Naive thymus-derived CD8-positive, alpha-beta T cell (primary cell): ENCODE measurements around the gene YBX1. TPM values are rescaled to one million over a fixed set of nuclear protein-coding genes. Genes with fewer than 3 reads are reported as not detected.
A peak's percentile ranks its signal among the peaks of the same experiment; 100 is the strongest.
"Not testable (repeated sequence)": the region's sequence is repeated elsewhere in the genome, so short reads cannot be mapped to it uniquely, and the experiment has no call there.

Source experiments
- ATAC-seq, 2 donors: fragments of 150-1000 bp; cut with Tn5 transposase in 1 of 2; sonication (Bioruptor Pico), chemical (Tn5 transposase) in 1 of 2; 1 replicate in 1 of 2; 2 replicates in 1 of 2; pipeline ENCODE4 v1.10.0; 2021; ENCODE audit warnings: mild to moderate bottlenecking in 2 of 2, moderate library complexity in 2 of 2
- POLR2A ChIA-PET: fragments of 350-600 bp; sonication (Branson Sonifier 250); formaldehyde crosslinking; loops from one replicate; lab custom pipeline; 2021; ENCODE audit warnings: antibody characterized with exemption; lab: Charles Lee
- DNase-seq, 10 donors: peaks; one replicate each; pipeline versions ENCODE4 v3.0.0 to v3.0.0-alpha.2; 2020 to 2022
- H3K27ac Mint-ChIP-seq, 10 donors: one replicate each; pipeline ENCODE4 v1.8.0; 2020 to 2022; ENCODE audit warnings: mild to moderate bottlenecking in 10 of 10, mixed read lengths in 10 of 10, moderate library complexity in 4 of 10, inconsistent platforms in 1 of 10
- H3K27me3 Mint-ChIP-seq, 5 donors: one replicate each; pipeline ENCODE4 v1.8.0; 2021 to 2022; ENCODE audit warnings: mixed read lengths in 5 of 5
- H3K36me3 Mint-ChIP-seq, 3 donors: one replicate each; pipeline ENCODE4 v1.8.0; 2020 to 2022; ENCODE audit warnings: mixed read lengths in 3 of 3, mild to moderate bottlenecking in 2 of 3, inconsistent platforms in 1 of 3
- H3K4me1 Mint-ChIP-seq, 4 donors: one replicate each; pipeline ENCODE4 v1.8.0; 2021 to 2022; ENCODE audit warnings: mixed read lengths in 4 of 4
- H3K4me3 Mint-ChIP-seq, 10 donors: one replicate each; pipeline ENCODE4 v1.8.0; 2020 to 2022; ENCODE audit warnings: mild to moderate bottlenecking in 10 of 10, mixed read lengths in 10 of 10, moderate library complexity in 6 of 10, inconsistent platforms in 1 of 10
- H3K9me3 Mint-ChIP-seq, 9 donors: one replicate each; pipeline ENCODE4 v1.8.0; 2020 to 2022; ENCODE audit warnings: mixed read lengths in 9 of 9, mild to moderate bottlenecking in 3 of 9, inconsistent platforms in 1 of 9, moderate library complexity in 1 of 9
- polyA plus RNA-seq, 3 donors: library from polyadenylated mRNA; unstranded; fragments of 300-500 nt; fragmentation: Illumina TruSeq; gene quantifications; one replicate each; pipeline ENCODE4 v1.2.3, GENCODE V29; 2021
- total RNA-seq, 8 experiments: library from RNA in 2 of 8; stranded (reverse) in 2 of 8; gene quantifications; one replicate each; pipeline ENCODE4 v1.2.3 and lab custom pipeline; 2021 to 2026

YBX1 gene
- total and polyA plus RNA-seq, 5 experiments from 2014 or later: 80.5 to 319 (median 89.2) TPM

DNA sequence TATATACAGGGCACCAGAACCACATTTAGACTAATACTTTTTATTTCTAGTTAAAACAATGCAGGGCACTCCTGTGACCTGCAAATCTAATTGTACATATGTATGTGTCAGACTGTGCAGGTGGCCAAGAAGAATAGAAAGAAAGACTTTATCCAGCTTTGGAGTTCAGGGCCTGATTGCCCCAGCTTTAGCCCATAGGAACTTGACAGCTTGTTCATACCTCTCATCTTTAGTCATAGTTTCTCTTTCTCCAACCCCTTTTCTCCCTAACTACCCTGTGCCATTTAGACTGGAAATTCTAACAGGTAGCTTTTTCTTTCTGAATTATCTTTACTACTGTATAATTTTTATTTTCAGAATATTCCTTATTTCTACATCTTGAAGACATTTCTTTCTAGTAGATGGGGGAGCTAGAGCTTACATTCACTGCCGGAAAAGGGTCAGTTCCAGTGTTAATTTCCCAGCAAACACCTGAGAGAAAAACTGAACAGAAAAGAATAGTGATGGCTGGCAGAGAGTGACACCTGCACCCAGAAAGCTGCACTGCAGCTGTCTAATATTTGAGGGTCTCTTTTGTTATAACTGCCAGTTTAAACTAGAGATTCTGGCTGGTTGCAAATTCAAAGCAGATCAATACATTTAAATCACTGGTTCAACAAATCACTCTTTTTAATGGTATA lies 8.4 kb downstream of the YBX1 start:
- H3K36me3 Mint-ChIP-seq: peaks cover 0 to 57% (median 8%) of the 10 kb centered on the region in 3 donors
- POLR2A ChIA-PET: interaction anchor here (2.1 kb wide), 1 partner anchor 9 kb away, joined by 9 read pairs; the partner anchor contains the start of gene YBX1
- DNase-seq (no peak), ATAC-seq (peak; percentile 26 to 61)
- no peaks in the 10 kb centered on the region for H3K27me3 Mint-ChIP-seq
- peak overlapping the region in 8 of 10 donors; percentile 1 to 37 (median 14) for H3K4me3 Mint-ChIP-seq
- H3K9me3 Mint-ChIP-seq: no peaks in the 10 kb centered on the region
- H3K27ac Mint-ChIP-seq: peak overlapping the region in 5 of 10 donors; percentile 24 to 74 (median 63)
- peaks cover 27 to 93% (median 89%) of the 10 kb centered on the region in 4 donors for H3K4me1 Mint-ChIP-seq

DNA sequence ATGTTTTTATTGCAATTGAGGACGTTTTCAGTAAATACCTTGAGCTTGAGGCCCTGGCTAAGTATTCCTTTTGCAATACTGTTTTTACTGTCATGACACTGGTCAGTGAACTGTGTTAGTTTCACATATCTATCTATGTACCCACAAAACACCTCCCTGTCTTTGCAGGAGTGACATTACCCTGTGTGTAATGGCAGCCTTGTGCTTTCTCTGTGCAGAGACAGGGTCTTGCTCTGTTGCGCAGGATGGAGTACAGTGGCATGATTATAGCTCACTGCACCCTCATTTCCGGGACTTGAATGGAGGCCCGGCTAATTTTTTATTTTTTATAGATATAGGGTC lies 8.9 kb downstream of the YBX1 start:
- H3K9me3 Mint-ChIP-seq: no peaks in the 10 kb centered on the region
- no peaks in the 10 kb centered on the region for H3K27me3 Mint-ChIP-seq
- no peak for DNase-seq
- peak overlapping the region in 7 of 10 donors; percentile 1 to 37 (median 11) for H3K4me3 Mint-ChIP-seq
- no peak for ATAC-seq
- H3K27ac Mint-ChIP-seq: peak overlapping the region in 4 of 10 donors; percentile 54 to 63 (median 58)
- peaks cover 0 to 62% (median 8%) of the 10 kb centered on the region in 3 donors for H3K36me3 Mint-ChIP-seq
- POLR2A ChIA-PET: interaction anchor here (2.1 kb wide), 1 partner anchor 9 kb away, joined by 9 read pairs; the partner anchor contains the start of gene YBX1
- H3K4me1 Mint-ChIP-seq: peaks cover 30 to 92% (median 89%) of the 10 kb centered on the region in 4 donors

GRCh38 chr1:42692461-42692860 lies 10.2 kb downstream of the YBX1 start:
- peak overlapping the region in 5 of 10 donors; percentile 11 to 55 (median 21) for H3K4me3 Mint-ChIP-seq
- no peak for ATAC-seq
- DNase-seq: no peak
- no peaks in the 10 kb centered on the region for H3K9me3 Mint-ChIP-seq
- POLR2A ChIA-PET: no interaction called here
- H3K36me3 Mint-ChIP-seq: peaks cover 0 to 67% (median 10%) of the 10 kb centered on the region in 3 donors
- H3K4me1 Mint-ChIP-seq: peaks cover 30 to 79% (median 78%) of the 10 kb centered on the region in 4 donors
- H3K27ac Mint-ChIP-seq: peak overlapping the region in 8 of 10 donors; percentile 11 to 87 (median 39)
- no peaks in the 10 kb centered on the region for H3K27me3 Mint-ChIP-seq

DNA sequence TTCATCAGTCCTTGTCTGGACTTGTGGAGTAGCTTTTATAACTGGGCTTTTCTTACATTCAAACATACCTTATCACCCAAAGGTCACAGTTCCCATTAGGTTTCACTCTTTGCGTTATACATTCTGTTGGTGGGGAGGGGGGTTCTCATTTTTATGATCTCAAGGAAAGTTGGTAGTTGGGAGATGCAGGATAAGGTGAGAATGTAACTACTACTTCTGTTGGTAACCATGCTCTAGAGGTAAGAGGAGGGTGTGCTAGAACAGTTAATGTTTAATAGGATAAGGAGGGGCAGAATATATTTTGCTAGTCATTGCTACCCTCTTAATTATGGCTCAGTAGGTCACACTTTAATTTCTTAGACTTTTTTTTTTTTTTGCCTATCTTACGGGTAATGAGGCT lies 10.7 kb downstream of the YBX1 start:
- H3K9me3 Mint-ChIP-seq: no peaks in the 10 kb centered on the region
- peaks cover 26 to 75% (median 73%) of the 10 kb centered on the region in 4 donors for H3K4me1 Mint-ChIP-seq
- H3K36me3 Mint-ChIP-seq: peaks cover 0 to 67% (median 9%) of the 10 kb centered on the region in 3 donors
- H3K27ac Mint-ChIP-seq: peak overlapping the region in 7 of 10 donors; percentile 19 to 87 (median 45)
- H3K27me3 Mint-ChIP-seq: no peaks in the 10 kb centered on the region
- ATAC-seq: no peak
- DNase-seq: no peak
- H3K4me3 Mint-ChIP-seq: peak overlapping the region in 5 of 10 donors; percentile 5 to 55 (median 21)
- POLR2A ChIA-PET: no interaction called here

DNA sequence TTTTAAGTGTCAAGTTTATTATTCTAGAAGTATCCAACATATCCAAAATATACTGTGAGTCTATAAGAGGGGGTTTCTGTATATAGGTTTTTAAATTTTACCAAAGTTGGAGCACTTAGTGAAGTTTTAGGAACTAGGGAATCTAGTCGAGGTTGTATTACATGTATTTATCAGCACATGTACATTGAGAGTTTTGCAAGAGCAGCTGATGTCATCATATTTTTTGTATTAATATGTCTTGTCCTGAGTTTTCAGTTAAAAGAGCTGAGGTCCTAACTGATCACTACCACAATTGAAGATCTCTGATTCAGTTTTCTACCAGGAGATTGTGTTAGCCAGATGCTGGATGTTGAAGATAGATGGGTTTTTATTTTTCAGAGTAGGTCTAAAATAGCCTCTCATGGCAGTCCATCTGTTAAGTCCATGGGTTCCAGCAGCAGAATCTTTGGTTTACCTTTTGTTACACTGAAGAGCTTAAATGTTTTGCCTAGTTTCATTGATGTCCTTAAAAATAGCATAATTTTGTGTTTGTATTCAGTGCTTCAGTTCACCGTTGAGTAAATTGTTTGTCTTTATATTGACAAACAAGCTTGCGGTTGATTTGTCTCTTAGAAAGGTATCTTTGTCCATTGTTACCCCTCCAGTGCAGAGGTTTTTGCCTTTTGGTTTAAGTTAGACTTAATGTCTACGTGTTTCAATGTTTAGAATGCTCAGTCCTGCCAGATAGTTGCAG lies 16.0 kb downstream of the YBX1 start:
- DNase-seq (no peak), ATAC-seq (no peak)
- Mint-ChIP-seq H3K9me3 (no peaks in the 10 kb centered on the region), H3K27me3 (no peaks in the 10 kb centered on the region), H3K4me1 (peaks cover 11 to 35% (median 24%) of the 10 kb centered on the region in 4 donors), H3K36me3 (peaks cover 4 to 99% (median 27%) of the 10 kb centered on the region in 3 donors), H3K27ac (peak overlapping the region in 5 of 10 donors; percentile 0 to 81 (median 56)), H3K4me3 (peak overlapping the region in 1 of 10 donors; percentile 1)
- POLR2A ChIA-PET: interaction anchor here (0.9 kb wide), 1 partner anchor 16 kb away, joined by 5 read pairs; the partner anchor contains the start of gene YBX1

- DNase-seq (no peak), ATAC-seq (no peak)
- H3K9me3 Mint-ChIP-seq: no peaks in the 10 kb centered on the region
- H3K4me3 Mint-ChIP-seq: no peak overlapping the region
- H3K27me3 Mint-ChIP-seq: no peaks in the 10 kb centered on the region
- POLR2A ChIA-PET: no interaction called here
- peaks cover 6 to 22% (median 10%) of the 10 kb centered on the region in 4 donors for H3K4me1 Mint-ChIP-seq
- peak overlapping the region in 3 of 10 donors; percentile 1 to 81 (median 28) for H3K27ac Mint-ChIP-seq
- H3K36me3 Mint-ChIP-seq: peaks cover 11 to 100% (median 33%) of the 10 kb centered on the region in 3 donors
Measured at GRCh38 chr1:42700006-42700405, 17.8 kb downstream of the YBX1 start.

DNA sequence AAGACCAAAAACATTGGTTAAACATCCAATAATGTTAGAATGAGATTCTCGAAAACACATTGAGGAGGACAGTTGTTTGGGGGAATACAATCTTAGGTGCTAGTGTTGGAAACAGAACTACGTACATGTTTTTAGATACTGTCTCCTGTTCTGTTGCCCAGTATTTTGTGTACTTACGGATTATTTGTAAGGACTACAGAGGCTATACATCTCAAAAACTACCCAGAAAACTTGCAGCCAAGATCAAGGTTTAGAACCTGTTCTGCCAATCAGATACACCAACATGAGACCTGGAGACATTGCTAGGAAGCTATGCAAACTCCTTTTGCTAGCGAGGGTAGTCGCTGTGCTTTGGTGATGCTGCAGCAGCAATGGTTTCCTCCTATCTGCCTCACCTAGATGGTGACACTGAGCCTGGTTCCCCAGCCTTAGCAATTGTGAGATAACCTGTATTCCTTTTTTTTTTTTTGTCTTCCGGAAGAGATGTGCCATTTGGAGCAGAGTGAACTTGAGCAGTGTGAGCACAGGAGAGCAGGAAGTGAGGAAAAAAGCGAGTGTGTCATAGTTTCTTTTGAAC lies 21.8 kb downstream of the YBX1 start:
- Mint-ChIP-seq H3K36me3 (peaks cover 14 to 93% (median 50%) of the 10 kb centered on the region in 3 donors), H3K4me3 (no peak overlapping the region), H3K27me3 (no peaks in the 10 kb centered on the region), H3K27ac (peak overlapping the region in 4 of 10 donors; percentile 12 to 61 (median 35)), H3K9me3 (no peaks in the 10 kb centered on the region), H3K4me1 (peaks cover 0 to 10% (median 4%) of the 10 kb centered on the region in 4 donors)
- DNase-seq: no peak
- POLR2A ChIA-PET: no interaction called here
- no peak for ATAC-seq

DNA sequence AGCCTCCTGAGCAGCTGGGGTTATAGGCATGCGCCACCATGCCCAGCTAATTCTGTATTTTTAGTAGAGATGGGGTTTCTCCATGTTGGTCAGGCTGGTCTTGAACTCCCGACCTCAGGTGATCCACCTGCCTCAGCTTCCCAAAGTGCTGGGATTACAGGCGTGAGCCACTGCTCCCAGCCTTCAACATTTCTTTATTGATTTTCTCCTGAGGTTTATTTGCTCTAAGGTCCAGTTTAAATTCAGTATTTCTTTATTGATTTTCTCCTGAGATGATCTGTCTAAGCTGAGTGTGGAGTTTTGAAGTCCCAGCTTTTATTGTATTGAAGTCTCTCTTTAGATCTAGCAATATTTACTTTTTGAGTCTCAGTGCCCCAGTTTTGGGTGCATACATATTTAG lies 30.6 kb downstream of the YBX1 start:
- DNase-seq, ATAC-seq, H3K4me3 Mint-ChIP-seq, POLR2A ChIA-PET, H3K27me3 Mint-ChIP-seq: not testable (repeated sequence)
- H3K9me3 Mint-ChIP-seq: peaks cover 8 to 39% (median 23%) of the 10 kb centered on the region in 9 donors
- H3K27ac Mint-ChIP-seq: peak overlapping the region in 3 of 10 donors; percentile 19 to 74 (median 29)
- peaks cover 4 to 15% (median 11%) of the 10 kb centered on the region in 4 donors for H3K4me1 Mint-ChIP-seq
- peaks cover 24 to 79% (median 67%) of the 10 kb centered on the region in 3 donors for H3K36me3 Mint-ChIP-seq

DNA sequence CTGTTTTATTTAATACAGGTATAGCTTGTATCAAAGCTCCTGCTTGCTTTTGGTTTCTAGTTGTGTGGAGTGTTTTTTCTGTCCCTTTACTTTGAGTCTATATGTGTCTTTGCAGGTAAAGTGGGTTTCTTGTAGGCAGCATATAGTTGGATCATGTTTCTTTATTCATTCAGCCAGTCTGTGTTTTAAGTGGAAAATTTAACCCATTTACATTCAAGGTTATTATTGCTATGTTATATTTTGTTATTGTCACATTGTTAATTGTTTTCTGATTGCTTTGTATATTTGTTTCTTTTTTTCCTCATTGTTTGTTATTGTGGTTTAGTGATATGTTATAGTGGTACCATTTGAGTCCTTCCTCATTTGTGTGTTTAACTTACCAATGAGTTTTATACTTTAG lies 31.1 kb downstream of the YBX1 start:
- H3K4me3 Mint-ChIP-seq: no peak overlapping the region
- DNase-seq: no peak
- H3K4me1 Mint-ChIP-seq: peaks cover 4 to 15% (median 12%) of the 10 kb centered on the region in 4 donors
- H3K9me3 Mint-ChIP-seq: peaks cover 8 to 39% (median 23%) of the 10 kb centered on the region in 9 donors
- POLR2A ChIA-PET: no interaction called here
- H3K27me3 Mint-ChIP-seq: no peaks in the 10 kb centered on the region
- H3K27ac Mint-ChIP-seq: peak overlapping the region in 2 of 10 donors; percentile 19 to 74
- peaks cover 24 to 78% (median 65%) of the 10 kb centered on the region in 3 donors for H3K36me3 Mint-ChIP-seq
- ATAC-seq: no peak

DNA sequence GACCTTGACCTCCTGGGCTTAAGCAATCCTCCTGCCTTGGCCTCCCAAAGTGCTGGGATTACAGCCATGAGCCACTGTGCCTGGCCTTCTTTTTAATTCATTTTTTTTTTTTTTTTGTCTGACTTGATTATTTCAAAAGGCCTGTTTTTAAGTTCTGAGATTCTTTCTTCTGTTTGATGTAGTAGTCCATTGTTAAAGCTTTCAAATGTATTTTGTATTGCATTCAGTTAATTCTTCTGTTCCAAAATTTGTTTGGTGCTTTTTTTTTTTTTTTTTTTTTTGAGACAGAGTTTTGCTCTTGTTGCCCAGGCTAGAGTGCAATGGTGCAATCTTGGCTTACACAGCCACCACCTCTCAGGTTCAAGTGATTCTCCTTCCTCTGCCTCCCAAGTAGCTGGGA lies 32.2 kb downstream of the YBX1 start:
- H3K9me3 Mint-ChIP-seq: peaks cover 8 to 39% (median 23%) of the 10 kb centered on the region in 9 donors
- ATAC-seq, H3K27me3 Mint-ChIP-seq, H3K4me3 Mint-ChIP-seq, DNase-seq: not testable (repeated sequence)
- H3K4me1 Mint-ChIP-seq: peaks cover 4 to 15% (median 11%) of the 10 kb centered on the region in 4 donors
- POLR2A ChIA-PET: interaction anchor here (0.6 to 1.2 kb wide), 4 partner anchors 12 to 1916 kb away, joined by 3 to 13 read pairs (median 5); no protein-coding TSS in a partner anchor
- peak overlapping the region in 1 of 10 donors; percentile 43 for H3K27ac Mint-ChIP-seq
- H3K36me3 Mint-ChIP-seq: peaks cover 24 to 76% (median 68%) of the 10 kb centered on the region in 3 donors

DNA sequence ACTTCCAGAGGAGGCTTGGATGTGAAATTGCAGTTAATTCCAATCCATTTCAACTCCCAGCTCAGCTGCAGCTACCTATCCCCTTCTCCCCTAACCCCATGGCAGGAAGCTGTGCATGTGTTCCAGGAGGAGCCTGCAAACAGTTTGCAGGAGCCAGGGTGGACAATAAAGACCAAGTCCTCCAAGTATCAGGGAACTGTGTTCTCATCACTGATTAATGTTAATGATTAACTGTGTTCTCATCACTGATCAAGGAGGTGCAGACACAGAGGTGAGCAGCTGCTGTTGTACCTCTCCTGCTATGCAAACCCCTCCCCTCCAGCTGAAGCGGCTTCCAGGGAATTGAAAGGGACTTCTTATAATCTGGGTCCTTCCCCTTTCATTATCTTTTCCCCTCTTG lies 38.6 kb downstream of the YBX1 start:
- Mint-ChIP-seq H3K36me3 (peaks cover 4 to 24% (median 16%) of the 10 kb centered on the region in 3 donors), H3K4me1 (peaks cover 0 to 11% (median 3%) of the 10 kb centered on the region in 4 donors), H3K9me3 (peaks cover 0 to 3% (median 0%) of the 10 kb centered on the region in 9 donors), H3K27me3 (no peaks in the 10 kb centered on the region), H3K4me3 (no peak overlapping the region), H3K27ac (peak overlapping the region in 1 of 10 donors; percentile 63)
- DNase-seq: no peak
- POLR2A ChIA-PET: no interaction called here
- ATAC-seq: no peak

DNA sequence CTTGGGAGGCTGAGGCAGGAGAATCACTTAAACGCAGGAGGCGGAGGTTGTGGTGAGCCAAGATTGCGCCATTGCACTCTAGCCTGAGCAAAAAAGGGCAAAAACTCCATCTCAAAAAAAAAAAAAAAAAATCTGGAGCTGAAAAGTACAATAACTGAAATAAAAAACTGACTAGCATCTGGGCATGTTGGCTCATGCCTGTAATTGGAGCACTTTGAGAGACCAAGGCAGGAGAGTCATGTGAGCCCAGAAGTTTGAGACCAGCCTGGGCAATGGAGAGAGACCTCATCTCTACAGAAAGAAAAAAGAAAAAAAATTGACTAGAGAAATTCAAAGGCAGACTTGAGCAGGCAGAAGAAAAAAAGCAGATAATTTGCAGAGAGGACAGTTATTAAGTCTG lies 39.7 kb downstream of the YBX1 start:
- POLR2A ChIA-PET: no interaction called here
- Mint-ChIP-seq H3K4me1 (peaks cover 0 to 5% (median 1%) of the 10 kb centered on the region in 4 donors), H3K27ac (peak overlapping the region in 1 of 10 donors; percentile 63), H3K4me3 (no peak overlapping the region), H3K9me3 (no peaks in the 10 kb centered on the region), H3K36me3 (peaks cover 0 to 17% (median 9%) of the 10 kb centered on the region in 3 donors), H3K27me3 (no peaks in the 10 kb centered on the region)
- DNase-seq (no peak), ATAC-seq (no peak)
